ENCODE data around the gene DES.

The DES gene

DNA sequence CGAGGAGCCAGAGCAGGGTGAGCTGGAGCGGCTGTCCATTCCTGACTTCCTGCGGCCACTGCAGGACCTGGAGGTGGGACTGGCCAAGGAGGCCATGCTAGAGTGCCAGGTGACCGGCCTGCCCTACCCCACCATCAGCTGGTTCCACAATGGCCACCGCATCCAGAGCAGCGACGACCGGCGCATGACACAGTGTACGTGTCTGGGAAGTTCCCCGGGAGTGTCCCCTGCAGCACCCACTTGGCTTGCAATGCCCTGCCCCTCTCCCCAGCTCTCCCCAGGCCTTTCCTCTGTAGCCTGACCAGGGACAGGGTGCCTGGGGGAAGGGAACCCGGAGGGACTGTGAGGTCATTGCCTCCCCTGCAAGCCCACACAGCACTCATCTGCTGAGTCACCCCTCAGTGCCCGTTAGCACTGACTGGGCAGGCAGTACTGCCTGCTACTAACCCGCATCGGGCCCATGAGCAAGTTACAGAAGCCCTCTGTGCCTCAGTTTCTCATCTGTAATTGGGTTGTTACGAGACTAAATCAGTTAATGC lies 51.1 kb downstream of the DES start:
- no peak overlapping the region for H3K4me3 ChIP-seq (ENCODE audit: low read length)
- peak; percentile 87 for DNase-seq (ENCODE audit: low read depth)
- TF ChIP-seq, protein P1, sequence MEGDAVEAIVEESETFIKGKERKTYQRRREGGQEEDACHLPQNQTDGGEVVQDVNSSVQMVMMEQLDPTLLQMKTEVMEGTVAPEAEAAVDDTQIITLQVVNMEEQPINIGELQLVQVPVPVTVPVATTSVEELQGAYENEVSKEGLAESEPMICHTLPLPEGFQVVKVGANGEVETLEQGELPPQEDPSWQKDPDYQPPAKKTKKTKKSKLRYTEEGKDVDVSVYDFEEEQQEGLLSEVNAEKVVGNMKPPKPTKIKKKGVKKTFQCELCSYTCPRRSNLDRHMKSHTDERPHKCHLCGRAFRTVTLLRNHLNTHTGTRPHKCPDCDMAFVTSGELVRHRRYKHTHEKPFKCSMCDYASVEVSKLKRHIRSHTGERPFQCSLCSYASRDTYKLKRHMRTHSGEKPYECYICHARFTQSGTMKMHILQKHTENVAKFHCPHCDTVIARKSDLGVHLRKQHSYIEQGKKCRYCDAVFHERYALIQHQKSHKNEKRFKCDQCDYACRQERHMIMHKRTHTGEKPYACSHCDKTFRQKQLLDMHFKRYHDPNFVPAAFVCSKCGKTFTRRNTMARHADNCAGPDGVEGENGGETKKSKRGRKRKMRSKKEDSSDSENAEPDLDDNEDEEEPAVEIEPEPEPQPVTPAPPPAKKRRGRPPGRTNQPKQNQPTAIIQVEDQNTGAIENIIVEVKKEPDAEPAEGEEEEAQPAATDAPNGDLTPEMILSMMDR (IDR thresholded peaks at IDR 0.05; ENCODE audit: insufficient read depth, low read depth, low read length, missing control alignments) = no peak

GRCh38 chr2:219470429-219470828 lies 52.3 kb downstream of the DES start:
- DNase-seq (ENCODE audit: low read depth) = no peak
- no peak overlapping the region for H3K4me3 ChIP-seq (ENCODE audit: low read length)
- TF ChIP-seq, protein P1 (IDR thresholded peaks at IDR 0.05; ENCODE audit: insufficient read depth, low read depth, low read length, missing control alignments) = no peak

- no peak for DNase-seq (ENCODE audit: low read depth)
- TF ChIP-seq, protein P1 (IDR thresholded peaks at IDR 0.05; ENCODE audit: insufficient read depth, low read depth, low read length, missing control alignments) = no peak
- no peak overlapping the region for H3K4me3 ChIP-seq (ENCODE audit: low read length)
Measured at GRCh38 chr2:219471476-219472371, 53.5 kb downstream of the DES start.

GRCh38 chr2:219472629-219473187 lies 54.5 kb downstream of the DES start:
- no peak for DNase-seq (ENCODE audit: low read depth)
- TF ChIP-seq, protein P1 (IDR thresholded peaks at IDR 0.05; ENCODE audit: insufficient read depth, low read depth, low read length, missing control alignments) = no peak
- no peak overlapping the region for H3K4me3 ChIP-seq (ENCODE audit: low read length)

- H3K4me3 ChIP-seq (ENCODE audit: low read length) = no peak overlapping the region
- DNase-seq (ENCODE audit: low read depth) = no peak
- TF ChIP-seq, protein P1 (IDR thresholded peaks at IDR 0.05; ENCODE audit: insufficient read depth, low read depth, low read length, missing control alignments) = no peak
Measured at GRCh38 chr2:219473511-219473910, 55.3 kb downstream of the DES start.

- DNase-seq (ENCODE audit: low read depth) = no peak
- TF ChIP-seq, protein P1 (IDR thresholded peaks at IDR 0.05; ENCODE audit: insufficient read depth, low read depth, low read length, missing control alignments) = no peak
- no peak overlapping the region for H3K4me3 ChIP-seq (ENCODE audit: low read length)
Measured at GRCh38 chr2:219474285-219475060, 56.3 kb downstream of the DES start.

Data from epithelial cell of esophagus (primary cell).